HG02623 (cell line): Measurements from ENCODE around the gene CPAMD8.

Experiments
- ATAC-seq: cut with Tn5 transposase; IDR thresholded peaks from one replicate; pipeline ENCODE4 v1.9.1; 2021; ENCODE audit warnings: moderate library complexity; ENCODE audit not compliant: unreplicated experiment

The CPAMD8 gene

DNA sequence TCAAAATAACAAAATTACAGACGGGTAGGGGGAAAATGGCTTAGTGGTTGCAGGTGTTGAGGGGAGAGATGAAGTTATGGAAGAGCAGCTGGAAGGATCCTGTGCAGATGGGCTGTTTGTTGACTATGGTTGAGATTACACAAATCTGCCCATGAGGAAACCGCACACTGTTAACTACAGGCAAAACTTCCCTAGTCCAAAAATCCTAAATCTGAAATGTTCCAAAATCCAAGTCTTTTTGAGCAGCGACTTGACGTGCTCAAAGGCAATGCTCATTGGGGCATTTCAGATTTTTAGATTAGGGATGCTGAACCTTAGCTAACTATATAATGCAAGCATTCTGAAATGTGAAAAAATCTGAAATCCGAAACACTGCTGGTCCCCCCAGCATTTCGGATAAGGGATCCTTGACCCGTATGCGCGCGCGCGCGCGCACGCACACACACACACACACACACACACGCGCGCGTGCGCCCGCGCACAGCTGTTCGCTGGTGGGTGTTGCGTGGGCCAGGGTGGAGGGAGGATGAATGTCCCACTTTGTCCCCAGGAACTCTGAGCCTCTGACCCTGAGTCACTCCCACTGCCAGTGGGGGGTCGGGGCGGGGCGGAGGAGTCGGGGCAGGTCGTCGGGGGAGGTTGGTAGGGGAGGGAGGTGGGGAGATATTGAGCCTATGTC, 131.0 kb downstream of the CPAMD8 start:
- ATAC-seq: no peak

DNA sequence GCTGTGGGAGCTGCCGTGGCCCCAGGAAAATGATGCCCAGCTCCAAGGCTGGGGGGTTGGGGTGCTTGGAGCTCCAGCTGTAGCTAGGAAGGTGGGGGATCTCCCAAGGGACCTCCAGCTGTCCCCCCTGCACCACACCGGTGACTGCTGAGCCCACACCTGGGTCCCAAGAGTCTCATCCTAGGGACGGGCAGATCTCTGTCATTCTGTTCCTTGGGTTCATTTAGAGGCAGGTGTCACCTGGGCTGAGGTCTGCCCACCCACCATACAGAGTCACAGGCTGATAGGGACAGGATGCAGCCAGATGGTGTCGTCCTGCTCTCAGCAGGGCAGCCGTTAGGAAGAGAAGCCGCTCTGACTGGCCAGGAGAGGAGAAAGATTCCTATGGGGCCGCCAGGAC, 132.5 kb downstream of the CPAMD8 start:
- no peak for ATAC-seq

DNA sequence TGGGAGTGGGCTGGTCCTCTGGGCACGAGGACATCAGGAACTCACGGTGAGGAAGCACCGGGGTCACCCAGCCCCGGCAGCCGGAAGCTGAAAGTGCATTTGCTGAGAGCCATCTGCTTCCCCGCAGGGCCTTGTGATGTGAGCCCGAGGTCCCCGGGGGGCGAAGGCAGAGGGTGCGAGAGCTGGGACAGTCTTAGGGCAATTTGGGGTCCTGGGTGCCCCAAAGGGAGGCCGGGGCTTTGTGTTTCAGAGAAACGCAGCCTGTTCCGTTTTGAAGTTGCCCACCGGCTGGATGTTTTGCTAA, 133.0 kb downstream of the CPAMD8 start:
- no peak for ATAC-seq

DNA sequence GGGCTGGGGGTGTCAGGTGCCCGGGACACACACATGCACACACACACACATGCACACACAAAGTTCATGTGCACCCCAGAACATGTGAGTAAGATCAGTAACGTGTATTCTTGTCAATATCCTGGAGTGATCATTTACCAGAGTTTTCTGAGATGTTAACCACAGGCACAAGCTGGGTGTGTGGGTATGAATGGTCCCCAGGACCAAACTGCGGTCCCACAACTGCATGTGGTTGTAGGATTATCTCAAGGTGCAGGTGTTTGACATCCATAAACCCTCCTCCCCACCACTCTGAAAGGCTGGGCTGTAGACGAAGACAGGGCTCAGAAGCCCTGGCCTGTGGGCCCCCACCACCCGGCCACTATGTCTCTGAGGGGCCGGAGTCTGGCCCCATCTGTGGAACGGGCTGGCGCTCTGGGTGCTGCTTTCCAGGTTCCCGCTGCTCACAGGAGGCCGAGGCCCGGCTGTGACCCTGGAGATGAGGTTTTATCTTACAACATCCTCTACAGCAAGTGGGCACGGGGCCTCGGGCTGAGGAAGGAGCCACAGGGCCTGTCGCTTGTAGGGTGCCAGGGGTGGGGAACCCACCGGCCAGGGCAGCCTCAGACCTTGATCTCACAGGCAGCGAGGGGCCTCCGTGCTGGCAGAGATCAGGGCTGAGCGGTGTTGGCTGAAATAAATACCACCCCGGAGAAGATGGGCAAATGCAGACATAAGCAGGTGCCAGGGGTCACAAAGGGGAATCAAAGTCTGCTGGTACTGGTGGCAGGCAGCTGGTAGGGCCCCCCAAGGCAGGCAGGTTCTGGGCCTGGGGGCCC, 133.5 kb downstream of the CPAMD8 start:
- no peak for ATAC-seq

DNA sequence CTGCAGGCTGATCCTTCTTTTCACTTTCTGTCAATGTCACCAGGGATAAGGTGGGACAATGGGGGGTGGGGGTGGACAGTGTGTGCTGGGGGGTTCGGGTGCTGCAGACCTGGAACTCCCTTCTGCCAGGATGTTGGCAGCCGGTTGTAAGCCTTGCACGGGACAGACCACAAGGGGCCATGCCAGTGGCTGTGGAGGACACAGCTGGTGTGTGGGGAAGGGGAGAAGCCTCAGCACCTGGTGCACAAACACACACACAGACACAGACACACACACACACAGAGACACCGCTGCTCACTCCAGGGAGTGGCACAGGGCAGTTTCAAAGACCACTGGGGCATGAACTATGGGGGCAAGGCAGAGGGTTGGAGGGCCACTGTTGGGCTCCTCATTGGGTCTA, 134.2 kb downstream of the CPAMD8 start:
- no peak for ATAC-seq

DNA sequence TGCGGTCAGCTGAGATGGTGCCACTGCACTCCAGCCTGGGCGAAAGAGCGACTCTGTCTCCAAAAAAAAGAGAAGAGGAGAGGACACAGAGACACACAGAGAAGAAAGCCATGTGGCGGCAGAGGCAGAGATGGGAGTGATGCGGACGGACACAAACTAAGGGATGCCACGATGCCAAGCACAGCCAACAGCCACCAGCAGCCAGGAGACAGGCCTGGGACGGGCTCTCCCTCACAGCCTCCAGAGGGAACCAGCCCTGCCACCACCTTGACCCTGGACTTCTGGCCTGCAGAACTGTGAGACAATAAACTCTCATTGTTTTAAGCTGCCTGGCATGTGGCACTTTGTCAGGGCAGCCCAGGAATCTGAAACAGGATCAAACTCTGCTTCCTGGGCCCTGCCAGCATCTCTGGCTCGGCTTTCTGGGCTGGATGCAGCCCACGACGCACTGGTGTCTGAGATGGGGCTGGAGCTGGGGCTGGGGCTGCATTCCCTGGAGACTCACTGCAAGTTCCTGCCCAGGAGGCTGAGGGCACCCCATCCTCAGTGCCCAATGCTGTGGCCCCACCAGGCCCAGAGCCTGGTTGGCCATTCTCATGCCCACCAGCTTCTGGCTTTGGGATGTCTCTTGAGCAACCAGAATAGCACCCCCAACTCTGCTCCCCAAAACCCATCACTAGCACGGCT, 134.8 kb downstream of the CPAMD8 start:
- ATAC-seq: no peak

DNA sequence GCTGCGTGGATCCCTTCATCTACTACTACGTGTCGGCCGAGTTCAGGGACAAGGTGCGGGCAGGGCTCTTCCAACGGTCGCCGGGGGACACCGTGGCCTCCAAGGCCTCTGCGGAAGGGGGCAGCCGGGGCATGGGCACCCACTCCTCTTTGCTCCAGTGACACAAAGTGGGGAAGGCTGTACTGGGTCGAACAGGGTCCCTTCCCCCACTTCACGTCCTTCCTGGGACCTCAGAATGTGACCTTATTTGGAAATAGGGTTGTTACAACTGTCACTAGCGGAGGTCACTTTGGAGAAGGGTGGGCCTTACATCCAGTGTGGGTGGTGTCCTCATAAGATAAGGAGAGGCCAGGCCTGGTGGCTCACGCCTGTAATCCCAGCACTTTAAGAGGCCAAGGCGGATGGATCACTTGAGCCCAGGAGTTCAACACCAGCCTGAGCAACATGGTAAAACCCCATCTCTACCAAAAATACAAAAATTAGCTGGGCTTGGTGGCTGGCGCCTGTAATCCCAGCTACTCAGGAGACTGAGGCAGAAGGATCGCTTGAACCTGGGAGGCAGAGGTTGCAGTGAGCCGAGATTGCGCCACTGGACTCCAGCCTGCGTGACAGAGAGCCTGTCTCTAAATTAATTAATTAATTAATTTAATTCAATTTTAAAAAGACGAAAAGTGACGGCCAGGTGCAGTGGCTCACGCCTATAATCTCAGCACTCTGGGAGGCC, 136.0 kb downstream of the CPAMD8 start:
- no peak for ATAC-seq

DNA sequence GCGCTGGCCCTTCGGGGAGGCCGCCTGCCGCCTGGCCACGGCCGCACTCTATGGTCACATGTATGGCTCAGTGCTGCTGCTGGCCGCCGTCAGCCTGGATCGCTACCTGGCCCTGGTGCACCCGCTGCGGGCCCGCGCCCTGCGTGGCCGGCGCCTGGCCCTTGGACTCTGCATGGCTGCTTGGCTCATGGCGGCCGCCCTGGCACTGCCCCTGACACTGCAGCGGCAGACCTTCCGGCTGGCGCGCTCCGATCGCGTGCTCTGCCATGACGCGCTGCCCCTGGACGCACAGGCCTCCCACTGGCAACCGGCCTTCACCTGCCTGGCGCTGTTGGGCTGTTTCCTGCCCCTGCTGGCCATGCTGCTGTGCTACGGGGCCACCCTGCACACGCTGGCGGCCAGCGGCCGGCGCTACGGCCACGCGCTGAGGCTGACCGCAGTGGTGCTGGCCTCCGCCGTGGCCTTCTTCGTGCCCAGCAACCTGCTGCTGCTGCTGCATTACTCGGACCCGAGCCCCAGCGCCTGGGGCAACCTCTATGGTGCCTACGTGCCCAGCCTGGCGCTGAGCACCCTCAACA, 136.6 kb downstream of the CPAMD8 start:
- no peak for ATAC-seq

DNA sequence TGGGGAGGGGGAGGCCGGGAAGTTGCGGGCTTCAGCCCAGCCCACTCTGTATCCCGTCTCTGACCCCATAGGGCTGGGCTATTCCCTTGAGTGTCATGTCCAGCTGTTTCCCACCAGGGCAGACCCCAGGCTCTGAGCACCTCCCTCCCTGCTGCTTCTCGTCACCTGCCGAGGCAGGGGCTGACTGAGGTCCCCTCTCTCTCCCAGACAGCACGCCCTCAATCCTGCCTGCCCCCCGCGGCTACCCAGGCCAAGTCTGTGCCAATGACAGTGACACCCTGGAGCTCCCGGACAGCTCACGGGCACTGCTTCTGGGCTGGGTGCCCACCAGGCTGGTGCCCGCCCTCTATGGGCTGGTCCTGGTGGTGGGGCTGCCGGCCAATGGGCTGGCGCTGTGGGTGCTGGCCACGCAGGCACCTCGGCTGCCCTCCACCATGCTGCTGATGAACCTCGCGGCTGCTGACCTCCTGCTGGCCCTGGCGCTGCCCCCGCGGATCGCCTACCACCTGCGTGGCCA, 137.2 kb downstream of the CPAMD8 start:
- ATAC-seq: no peak

DNA sequence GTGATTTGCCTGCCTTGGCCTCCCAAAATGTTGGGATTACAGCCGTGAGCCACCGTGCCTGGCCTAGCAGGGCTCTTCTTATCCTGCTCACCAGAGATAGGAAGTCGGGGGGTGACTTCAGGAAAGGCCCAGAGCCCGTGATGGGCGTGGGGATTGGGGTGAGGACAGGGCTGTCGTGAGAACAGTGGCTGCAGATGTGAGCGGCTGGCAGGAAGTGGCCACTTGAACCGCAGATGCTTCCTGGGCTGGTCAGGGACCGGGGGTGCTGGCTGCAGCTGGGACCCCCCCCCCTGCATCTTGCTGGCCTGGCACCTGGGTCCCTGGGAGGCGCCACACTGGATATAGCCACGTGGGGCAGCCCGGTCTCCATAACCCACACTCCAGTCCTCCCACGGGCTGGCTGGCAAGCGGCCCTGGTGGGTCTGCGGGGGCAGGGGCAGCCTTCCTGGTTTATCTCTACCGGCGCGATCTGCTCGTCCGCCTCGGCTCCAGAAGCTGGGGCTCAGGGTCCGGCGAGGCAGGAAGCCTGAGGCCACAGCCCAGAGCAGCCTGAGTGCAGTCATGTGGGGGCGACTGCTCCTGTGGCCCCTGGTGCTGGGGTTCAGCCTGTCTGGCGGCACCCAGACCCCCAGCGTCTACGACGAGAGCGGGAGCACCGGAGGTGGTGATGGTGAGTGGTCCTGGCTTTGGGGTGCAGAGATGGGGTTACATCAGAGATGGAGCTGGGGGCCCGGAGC, 137.8 kb downstream of the CPAMD8 start, which contains the start of gene F2RL3:
TSS of gene F2RL3 (plus strand) at position 371 of the 737 bp plus-strand sequence. CDS start at position 562, 191 bp downstream.
- ATAC-seq: no peak

DNA sequence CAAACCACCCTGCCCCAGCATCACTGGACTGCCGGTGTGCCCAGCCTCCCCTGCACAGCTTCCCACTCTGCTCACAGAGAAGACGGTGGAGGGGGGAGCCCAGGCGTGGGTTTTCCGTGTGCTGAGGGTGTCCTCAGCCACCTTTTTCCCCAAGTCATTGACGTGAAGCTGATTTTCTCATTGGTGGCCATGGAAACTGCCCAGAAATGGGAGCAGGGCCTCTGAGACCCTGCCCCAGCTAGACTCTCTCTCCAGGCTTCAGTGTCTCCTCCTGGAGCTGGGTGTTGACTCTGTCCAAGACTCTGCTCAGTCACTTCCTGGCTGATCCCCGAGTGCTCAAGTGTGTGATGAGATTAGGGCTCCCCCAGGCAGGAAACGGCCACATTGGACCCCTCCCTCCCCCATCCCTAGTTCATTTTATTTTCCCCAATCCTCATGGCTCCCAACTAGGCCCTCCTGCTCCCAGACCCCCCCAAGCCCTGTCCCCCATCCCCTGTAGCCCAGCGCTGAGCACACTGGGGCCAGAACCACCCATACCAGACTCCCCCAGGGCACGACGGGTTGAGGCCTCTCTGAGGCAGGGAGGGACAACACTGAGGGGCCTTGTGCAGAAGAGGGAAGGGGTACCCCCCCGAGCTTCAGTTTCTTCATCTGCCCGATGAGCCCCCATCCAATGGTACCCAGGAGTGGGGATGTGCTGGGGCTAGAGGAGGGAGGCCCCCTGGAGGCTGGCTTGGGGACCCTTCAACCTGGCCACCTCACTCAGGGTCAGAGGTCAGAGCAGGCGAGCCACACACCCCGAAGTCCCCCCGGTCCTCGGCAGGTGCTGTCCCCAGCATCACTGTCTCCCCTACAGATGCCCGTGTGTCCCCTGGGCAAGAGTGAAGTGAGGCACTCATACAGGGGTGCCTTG, 139.0 kb downstream of the CPAMD8 start:
- no peak for ATAC-seq

DNA sequence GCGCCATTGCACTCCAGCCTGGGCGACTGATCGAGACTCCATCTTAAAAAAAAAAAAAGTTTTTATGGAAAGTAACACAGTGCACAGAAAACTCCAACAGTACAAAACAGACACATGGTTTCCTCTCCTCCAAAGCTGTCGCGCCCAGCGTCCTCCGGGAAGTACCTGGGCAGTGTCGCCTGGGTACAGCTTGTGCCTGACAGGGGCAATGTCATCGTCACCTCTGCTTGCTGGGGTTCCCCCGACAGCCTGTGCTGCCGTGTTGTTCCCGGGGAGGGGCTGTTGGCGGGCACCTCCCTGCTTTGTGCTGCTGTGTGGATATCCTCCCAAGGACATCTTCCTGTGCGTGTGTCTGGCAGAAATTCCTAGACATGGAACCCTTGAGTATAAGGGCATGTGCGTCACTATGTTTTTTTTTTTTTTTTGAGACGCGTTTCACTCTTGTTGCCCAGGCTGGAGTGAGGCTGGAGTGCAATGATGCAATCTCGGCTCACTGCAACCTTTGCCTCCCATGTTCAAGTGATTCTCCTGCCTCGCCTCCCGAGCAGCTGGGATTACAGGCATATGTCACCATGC, 140.2 kb downstream of the CPAMD8 start:
- no peak for ATAC-seq

DNA sequence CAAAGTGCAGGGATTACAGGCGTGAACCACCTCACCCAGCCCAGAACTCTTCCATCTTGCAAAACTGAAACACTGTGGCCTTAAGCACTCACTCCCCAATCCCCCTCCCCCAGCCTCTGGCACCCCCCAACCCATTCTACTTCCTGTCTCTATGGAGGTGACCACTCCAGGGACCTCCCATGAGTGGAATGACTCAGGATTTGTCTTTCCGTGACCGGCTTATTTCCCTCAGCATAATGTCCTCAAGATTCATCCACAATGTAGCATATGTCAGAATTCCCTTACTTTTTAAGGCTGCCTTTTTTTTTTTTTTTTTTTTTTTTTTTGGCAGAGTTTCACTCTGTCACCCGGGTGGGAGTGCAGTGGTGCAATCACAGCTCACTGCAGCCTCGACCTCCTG, 141.4 kb downstream of the CPAMD8 start:
- ATAC-seq: no peak

DNA sequence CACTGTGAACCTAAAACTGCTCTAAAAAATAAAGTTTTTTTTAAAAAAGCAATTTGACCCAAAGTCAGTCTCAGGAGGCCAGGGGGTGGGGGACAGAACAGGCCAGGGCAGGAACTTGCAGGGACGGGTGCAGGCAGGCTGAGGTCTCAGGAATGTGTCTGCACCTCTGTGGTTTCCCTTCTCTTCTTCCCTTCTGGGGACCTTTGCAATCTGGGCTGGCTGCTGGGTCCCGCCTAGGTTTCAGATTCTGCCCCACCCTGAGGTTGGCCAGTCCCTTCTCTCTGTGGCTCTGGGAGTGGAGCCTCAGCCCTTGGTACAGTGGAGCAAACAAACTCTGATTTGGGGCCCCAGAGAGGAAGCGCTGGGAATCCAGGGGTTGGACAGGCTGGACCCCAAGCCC, 143.1 kb downstream of the CPAMD8 start:
- ATAC-seq: no peak

DNA sequence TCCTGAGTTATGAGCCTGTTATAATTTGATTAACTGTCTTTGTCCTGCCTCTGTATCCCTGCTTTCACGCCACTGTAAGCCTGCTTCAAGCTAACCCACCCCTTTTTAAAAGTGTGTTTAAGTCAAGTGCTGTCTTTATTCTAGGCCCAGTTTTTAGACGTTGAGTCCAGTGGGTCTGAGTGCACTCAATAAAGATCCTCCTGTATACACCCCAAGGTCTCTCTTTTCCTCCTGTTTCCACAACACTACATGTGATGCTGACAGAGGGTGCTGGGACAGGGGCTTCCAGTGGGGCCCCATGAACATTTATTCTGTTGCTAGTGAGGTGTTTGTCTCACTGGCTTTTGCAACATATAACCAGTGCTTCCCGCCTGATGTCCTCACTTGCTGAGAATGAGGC, 144.5 kb downstream of the CPAMD8 start:
- ATAC-seq: no peak

DNA sequence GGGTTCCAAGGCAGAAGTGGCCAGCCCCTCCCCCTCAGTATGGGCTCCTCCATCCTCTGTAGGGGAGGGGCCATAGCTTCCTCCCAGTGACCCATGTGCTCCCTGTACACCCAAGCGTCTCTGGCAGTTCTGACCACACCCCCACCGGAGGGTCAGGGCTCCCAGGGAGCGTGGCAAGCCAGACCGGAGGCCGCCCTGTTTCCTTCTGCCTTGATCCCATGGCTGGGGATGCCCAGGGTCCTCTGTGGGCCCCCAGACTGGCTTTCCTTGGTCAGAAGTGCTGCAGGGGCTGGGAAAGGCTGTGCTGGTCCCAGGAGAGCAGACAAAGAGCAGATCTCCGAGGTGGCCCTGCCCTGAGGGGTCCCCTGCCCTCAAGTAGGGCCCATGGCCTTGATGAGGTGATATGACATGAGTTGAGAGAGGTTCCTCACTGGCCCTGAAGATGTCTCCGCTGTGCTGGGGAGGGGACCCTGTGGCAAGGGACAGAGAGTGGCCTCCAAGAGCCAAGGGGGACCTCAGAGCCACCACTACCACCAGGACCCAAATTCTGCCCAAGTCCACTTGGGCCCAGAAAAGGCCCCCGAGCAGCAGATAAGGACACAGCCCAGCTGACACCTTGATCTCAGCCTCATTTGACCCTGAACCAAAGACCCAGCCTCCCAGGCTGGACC, 145.6 kb downstream of the CPAMD8 start:
- no peak for ATAC-seq

DNA sequence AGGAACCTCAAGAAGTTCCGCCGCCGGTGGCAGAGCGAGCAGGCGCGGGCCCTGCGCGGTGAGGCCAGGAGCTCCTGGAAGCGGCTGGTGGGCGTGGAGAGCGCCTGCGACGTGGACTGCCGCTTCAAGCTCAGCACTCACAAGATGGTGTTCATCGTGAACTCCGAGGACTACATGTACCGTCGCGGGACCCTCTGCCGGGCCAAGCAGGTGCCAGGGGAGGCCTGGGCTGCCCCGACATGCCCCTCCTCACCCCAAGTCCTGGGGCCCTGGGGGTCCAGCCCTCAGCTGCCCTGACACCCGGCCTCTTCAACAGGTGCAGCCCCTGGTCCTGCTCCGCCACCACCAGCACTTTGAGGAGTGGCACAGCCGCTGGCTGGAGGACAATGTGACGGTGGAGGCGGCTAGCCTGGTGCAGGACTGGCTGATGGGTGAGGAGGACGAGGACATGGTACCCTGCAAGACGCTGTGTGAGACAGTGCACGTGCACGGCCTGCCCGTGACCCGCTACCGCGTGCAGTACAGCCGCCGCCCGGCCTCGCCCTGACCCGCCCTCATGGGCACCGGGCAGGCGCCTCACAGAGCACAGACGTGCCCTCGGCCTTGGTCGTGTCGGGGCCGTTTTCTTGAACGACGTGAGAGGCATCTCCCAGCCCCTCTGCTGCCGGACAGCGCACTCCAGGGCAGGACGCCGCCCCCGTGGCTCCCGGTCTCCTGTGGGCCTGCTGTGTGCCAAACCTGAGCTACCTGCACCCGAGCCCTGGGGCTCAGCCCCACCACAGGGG, 148.2 kb downstream of the CPAMD8 start:
- no peak for ATAC-seq
